RWPE1 (cell line): ENCODE results near the gene EDEM3.

Experiments used
- CTCF ChIA-PET: fragments of 350-600 bp; sonication (Branson Sonifier 250); formaldehyde crosslinking; extraction: SDS; loops from one replicate; lab custom pipeline; 2021; lab: Yijun Ruan, JAX
- POLR2A ChIA-PET: fragments of 400-600 bp; formaldehyde crosslinking; extraction: SDS; loops from one replicate; lab custom pipeline; 2020; ENCODE audit warnings: antibody characterized with exemption; ENCODE audit not compliant: low non-redundant PET; lab: Yijun Ruan, JAX
- DNase-seq: peaks from one replicate; pipeline ENCODE4 v3.0.0; 2012; ENCODE audit warnings: low spot score
- H3K27ac ChIP-seq: fragments of 450-650 bp; 2 replicates; pipeline ENCODE4 v1.5.1; 2017
- TF ChIP-seq, protein P1 (sequence below): fragments of 450-650 bp; conservative IDR thresholded peaks from 2 replicates; pipeline ENCODE4 v1.5.1; 2017; ENCODE audit warnings: low read depth, mild to moderate bottlenecking

The EDEM3 gene

DNA sequence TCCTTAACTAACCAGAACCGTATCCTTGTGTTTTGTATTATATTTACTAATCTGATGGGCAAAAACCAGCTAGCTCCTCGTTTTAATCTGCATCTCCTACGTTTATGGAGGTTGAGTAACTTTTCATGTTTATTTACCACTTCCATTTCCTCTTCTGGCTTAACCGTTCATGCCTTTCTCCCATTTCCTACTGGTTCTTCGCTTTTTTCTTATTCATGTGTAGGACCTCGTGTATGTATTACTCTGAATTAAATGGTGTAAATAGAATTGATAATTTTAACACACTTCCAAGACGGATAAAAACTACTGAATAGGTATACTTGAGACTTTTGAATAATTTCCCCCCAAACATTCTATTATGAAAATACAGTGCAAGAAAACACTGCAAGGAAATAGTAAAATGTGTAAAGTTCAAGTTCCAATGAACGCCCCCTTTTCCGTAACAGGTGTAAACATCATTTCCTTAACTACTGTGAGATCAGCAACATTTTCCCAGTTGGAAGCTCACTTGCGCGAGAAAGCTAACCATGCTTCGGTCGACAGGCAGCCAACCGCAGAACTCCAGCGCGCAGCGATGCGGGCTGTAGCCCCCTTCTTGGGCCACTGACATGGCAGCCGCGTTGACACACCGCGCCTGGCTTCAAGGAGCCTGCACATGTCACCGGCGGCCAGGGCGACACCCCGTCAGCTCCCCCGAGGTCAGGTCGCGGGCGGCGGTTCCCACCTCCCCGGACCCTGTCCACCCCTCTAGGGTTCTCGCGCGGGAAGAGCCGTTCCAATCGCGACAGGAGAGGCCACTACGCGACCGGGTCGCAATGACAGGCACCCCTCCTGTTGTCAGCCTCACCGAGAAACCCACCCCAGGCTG is 816 bp downstream of the EDEM3 start:
- ChIA-PET CTCF (interaction anchor here (0.8 kb wide), 1 partner anchor 53 kb away, joined by 4 read pairs; no protein-coding TSS in a partner anchor), POLR2A (no interaction called here)
- DNase-seq = peak; percentile 10
- H3K27ac ChIP-seq = peak overlapping the region; percentile 85
- TF ChIP-seq, protein P1, sequence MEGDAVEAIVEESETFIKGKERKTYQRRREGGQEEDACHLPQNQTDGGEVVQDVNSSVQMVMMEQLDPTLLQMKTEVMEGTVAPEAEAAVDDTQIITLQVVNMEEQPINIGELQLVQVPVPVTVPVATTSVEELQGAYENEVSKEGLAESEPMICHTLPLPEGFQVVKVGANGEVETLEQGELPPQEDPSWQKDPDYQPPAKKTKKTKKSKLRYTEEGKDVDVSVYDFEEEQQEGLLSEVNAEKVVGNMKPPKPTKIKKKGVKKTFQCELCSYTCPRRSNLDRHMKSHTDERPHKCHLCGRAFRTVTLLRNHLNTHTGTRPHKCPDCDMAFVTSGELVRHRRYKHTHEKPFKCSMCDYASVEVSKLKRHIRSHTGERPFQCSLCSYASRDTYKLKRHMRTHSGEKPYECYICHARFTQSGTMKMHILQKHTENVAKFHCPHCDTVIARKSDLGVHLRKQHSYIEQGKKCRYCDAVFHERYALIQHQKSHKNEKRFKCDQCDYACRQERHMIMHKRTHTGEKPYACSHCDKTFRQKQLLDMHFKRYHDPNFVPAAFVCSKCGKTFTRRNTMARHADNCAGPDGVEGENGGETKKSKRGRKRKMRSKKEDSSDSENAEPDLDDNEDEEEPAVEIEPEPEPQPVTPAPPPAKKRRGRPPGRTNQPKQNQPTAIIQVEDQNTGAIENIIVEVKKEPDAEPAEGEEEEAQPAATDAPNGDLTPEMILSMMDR = no peak

GRCh38 chr1:184753117-184753516 is 1.5 kb downstream of the EDEM3 start:
- ChIA-PET POLR2A (no interaction called here), CTCF (no interaction called here)
- DNase-seq = no peak
- TF ChIP-seq, protein P1 = no peak
- no peak overlapping the region for H3K27ac ChIP-seq

- CTCF ChIA-PET = no interaction called here
- POLR2A ChIA-PET = no interaction called here
- DNase-seq = no peak
- TF ChIP-seq, protein P1 = no peak
- H3K27ac ChIP-seq = no peak overlapping the region
These were observed 2.0 kb downstream of the EDEM3 start for GRCh38 chr1:184752656-184753055.

- no peak for DNase-seq
- no peak overlapping the region for H3K27ac ChIP-seq
- TF ChIP-seq, protein P1 = no peak
- CTCF ChIA-PET = interaction anchor here (0.7 kb wide), 1 partner anchor 380 kb away, joined by 3 read pairs; no protein-coding TSS in a partner anchor
- POLR2A ChIA-PET = no interaction called here
These were observed 5.9 kb downstream of the EDEM3 start for GRCh38 chr1:184748740-184749139.

GRCh38 chr1:184747089-184747955 is 7.3 kb downstream of the EDEM3 start:
- POLR2A ChIA-PET = no interaction called here
- TF ChIP-seq, protein P1 = no peak
- CTCF ChIA-PET = no interaction called here
- no peak overlapping the region for H3K27ac ChIP-seq
- DNase-seq = no peak

DNA sequence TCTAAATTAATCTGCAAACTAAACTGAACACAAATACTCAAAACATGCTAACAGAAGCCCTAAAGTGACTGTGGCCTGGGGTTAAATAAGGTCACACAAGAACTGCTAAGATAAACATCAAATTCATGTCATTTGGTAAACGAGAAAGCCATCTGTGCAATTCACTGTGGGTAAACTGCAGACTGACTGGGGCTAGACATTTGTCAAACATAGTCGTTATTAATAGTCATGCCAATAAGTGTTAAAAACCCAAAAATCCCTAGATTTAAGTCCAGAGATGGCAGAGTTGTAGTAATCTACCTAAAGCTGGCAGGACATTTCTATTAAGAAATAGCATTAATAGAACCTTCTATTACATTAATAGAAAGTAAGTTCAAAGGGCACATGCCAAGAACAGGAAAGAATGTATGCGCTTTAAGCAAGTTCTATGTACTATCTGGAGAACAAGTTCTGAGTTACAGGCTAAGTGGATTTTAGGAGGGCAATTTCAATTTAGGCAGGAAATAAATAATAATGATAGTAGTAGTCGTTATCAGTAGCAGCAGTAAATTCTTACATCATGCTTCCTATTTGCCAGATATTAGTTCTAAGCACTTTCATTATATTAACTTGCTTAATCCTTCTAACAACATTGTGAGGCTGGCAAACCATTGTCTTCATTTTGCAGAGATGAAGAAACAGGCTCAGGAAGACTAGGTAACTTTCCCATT is 8.6 kb downstream of the EDEM3 start:
- no peak overlapping the region for H3K27ac ChIP-seq
- TF ChIP-seq, protein P1 = no peak
- ChIA-PET POLR2A (no interaction called here), CTCF (no interaction called here)
- DNase-seq = no peak
